ENCODE measurements around the gene CCL2. TPM values are rescaled to one million over a fixed set of nuclear protein-coding genes. Genes with fewer than 3 reads are reported as not detected.

The CCL2 gene
- total RNA-seq, 1 donor from 2014 or later, result 59.3 TPM

DNA sequence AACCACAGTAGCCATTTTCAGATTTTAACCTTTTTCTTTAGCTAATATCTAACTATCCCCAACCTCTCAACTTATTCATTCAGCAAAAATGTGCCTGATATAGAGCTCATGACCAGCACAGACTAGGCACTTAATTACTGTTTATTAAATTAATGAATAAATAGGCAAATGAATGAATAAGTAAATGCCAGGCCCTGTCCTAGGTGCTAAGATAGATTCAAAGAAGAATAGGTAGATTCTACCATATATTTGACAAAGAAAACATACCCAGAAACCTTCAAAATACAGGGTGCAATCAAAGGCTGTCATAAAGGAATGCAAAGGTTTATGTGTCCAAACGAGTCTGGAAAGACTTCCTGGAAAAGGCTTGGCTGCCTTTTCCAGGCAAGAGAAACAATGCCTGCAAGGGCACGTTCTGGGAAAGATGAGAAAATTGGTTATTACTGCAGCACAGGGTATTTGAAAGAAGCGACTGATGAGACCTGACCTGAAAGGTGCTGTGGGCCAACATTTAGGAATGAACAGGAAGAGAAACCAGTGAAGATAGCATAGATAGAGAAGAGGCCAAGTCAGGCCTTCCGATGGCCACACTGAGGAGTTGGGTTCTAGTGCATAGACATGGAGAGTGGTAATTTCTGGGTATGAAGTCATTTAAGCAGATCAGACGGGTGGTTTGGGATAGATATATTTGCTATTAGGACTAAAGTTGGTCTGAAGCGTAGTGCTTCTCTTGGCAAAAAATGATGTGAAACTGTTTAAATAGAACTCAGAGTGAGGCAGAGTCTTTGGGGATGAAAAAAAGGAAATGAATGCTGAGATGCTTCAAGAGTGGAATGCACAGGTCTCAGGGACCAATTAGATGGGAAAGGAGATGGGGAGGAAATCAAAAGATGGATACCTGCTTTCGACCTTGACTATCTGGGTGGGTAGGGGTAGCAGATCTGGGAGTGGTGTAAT lies 11.4 kb upstream of the CCL2 start:
- no peak for TF ChIP-seq CTCF (IDR thresholded peaks at IDR 0.05)
- no peaks in the 10 kb centered on the region for H3K9me3 Mint-ChIP-seq (ENCODE audit: unreplicated experiment)
- H3K4me3 Mint-ChIP-seq (ENCODE audit: unreplicated experiment), result no peak overlapping the region
- DNase-seq (ENCODE audit: extremely low spot score, unreplicated experiment), result no peak
- H3K36me3 Mint-ChIP-seq (ENCODE audit: unreplicated experiment), result no peaks in the 10 kb centered on the region
- H3K4me1 Mint-ChIP-seq (ENCODE audit: unreplicated experiment), result peaks cover 46% of the 10 kb centered on the region
- H3K27me3 Mint-ChIP-seq (ENCODE audit: unreplicated experiment), result no peaks in the 10 kb centered on the region
- no peak overlapping the region for H3K27ac Mint-ChIP-seq (ENCODE audit: unreplicated experiment)

- Mint-ChIP-seq H3K4me3 (ENCODE audit: unreplicated experiment) (no peak overlapping the region), H3K4me1 (ENCODE audit: unreplicated experiment) (peaks cover 46% of the 10 kb centered on the region), H3K9me3 (ENCODE audit: unreplicated experiment) (no peaks in the 10 kb centered on the region), H3K27ac (ENCODE audit: unreplicated experiment) (no peak overlapping the region), H3K27me3 (ENCODE audit: unreplicated experiment) (no peaks in the 10 kb centered on the region), H3K36me3 (ENCODE audit: unreplicated experiment) (no peaks in the 10 kb centered on the region)
- no peak for TF ChIP-seq CTCF (IDR thresholded peaks at IDR 0.05)
- DNase-seq (ENCODE audit: extremely low spot score, unreplicated experiment), result no peak
These were observed 9.7 kb upstream of the CCL2 start for GRCh38 chr17:34245351-34245905.

- H3K36me3 Mint-ChIP-seq (ENCODE audit: unreplicated experiment), result no peaks in the 10 kb centered on the region
- H3K9me3 Mint-ChIP-seq (ENCODE audit: unreplicated experiment), result no peaks in the 10 kb centered on the region
- no peaks in the 10 kb centered on the region for H3K27me3 Mint-ChIP-seq (ENCODE audit: unreplicated experiment)
- no peak for DNase-seq (ENCODE audit: extremely low spot score, unreplicated experiment)
- H3K4me3 Mint-ChIP-seq (ENCODE audit: unreplicated experiment), result no peak overlapping the region
- H3K4me1 Mint-ChIP-seq (ENCODE audit: unreplicated experiment), result peaks cover 47% of the 10 kb centered on the region
- TF ChIP-seq CTCF (IDR thresholded peaks at IDR 0.05), result no peak
- no peak overlapping the region for H3K27ac Mint-ChIP-seq (ENCODE audit: unreplicated experiment)
These were observed 8.6 kb upstream of the CCL2 start for GRCh38 chr17:34246446-34246845.

DNA sequence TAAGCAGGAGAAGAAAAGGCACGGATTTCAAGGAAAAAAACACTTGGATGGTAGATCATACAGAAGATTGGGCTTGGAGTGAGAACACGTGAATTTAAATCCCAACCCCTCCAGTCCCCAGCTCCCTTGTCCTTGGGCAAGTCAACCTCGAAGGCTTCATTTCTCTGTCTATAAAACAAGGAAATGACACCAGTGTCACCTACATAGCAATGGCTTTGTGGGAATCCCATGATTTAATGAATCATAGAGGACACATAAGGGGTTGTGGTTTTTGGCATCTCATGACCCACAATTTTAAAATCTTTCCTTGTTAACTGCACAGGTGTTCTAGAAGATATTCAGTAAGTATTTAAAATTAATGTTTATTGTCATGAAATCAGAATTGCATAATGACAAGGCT lies 8.2 kb upstream of the CCL2 start:
- H3K4me1 Mint-ChIP-seq (ENCODE audit: unreplicated experiment), result peaks cover 49% of the 10 kb centered on the region
- DNase-seq (ENCODE audit: extremely low spot score, unreplicated experiment), result no peak
- no peaks in the 10 kb centered on the region for H3K36me3 Mint-ChIP-seq (ENCODE audit: unreplicated experiment)
- no peak overlapping the region for H3K27ac Mint-ChIP-seq (ENCODE audit: unreplicated experiment)
- TF ChIP-seq CTCF (IDR thresholded peaks at IDR 0.05), result no peak
- no peak overlapping the region for H3K4me3 Mint-ChIP-seq (ENCODE audit: unreplicated experiment)
- H3K9me3 Mint-ChIP-seq (ENCODE audit: unreplicated experiment), result no peaks in the 10 kb centered on the region
- no peaks in the 10 kb centered on the region for H3K27me3 Mint-ChIP-seq (ENCODE audit: unreplicated experiment)

DNA sequence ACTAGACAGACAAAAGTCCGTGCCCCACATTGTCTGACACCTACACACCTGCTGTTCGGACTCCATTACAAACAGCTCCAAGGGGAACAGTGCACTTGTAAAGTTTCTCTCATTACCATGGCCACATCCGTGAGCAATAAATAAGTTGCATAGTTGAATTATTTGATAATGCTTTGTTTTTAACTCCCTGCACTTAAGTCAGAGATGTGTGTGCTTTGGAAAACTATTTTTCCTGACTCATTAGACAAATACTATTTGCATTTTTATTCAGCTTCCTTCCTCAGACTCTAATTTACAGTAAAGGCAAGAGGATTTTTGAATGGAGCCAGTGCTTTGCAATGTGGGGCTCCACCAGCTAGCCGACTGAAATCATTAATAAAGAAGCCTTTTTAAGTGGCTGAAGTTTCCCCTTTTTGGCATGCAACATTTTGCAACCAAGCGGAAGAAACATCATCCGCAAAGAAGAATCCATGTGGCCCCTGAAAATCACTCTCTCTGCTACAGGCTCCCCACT lies 6.5 kb upstream of the CCL2 start:
- no peak for DNase-seq (ENCODE audit: extremely low spot score, unreplicated experiment)
- H3K9me3 Mint-ChIP-seq (ENCODE audit: unreplicated experiment), result no peaks in the 10 kb centered on the region
- no peaks in the 10 kb centered on the region for H3K27me3 Mint-ChIP-seq (ENCODE audit: unreplicated experiment)
- H3K4me3 Mint-ChIP-seq (ENCODE audit: unreplicated experiment), result no peak overlapping the region
- no peaks in the 10 kb centered on the region for H3K36me3 Mint-ChIP-seq (ENCODE audit: unreplicated experiment)
- H3K4me1 Mint-ChIP-seq (ENCODE audit: unreplicated experiment), result peaks cover 61% of the 10 kb centered on the region
- no peak for TF ChIP-seq CTCF (IDR thresholded peaks at IDR 0.05)
- peak overlapping the region; percentile 85 for H3K27ac Mint-ChIP-seq (ENCODE audit: unreplicated experiment)
